ENCODE measurements around the gene KRIT1.

DNA sequence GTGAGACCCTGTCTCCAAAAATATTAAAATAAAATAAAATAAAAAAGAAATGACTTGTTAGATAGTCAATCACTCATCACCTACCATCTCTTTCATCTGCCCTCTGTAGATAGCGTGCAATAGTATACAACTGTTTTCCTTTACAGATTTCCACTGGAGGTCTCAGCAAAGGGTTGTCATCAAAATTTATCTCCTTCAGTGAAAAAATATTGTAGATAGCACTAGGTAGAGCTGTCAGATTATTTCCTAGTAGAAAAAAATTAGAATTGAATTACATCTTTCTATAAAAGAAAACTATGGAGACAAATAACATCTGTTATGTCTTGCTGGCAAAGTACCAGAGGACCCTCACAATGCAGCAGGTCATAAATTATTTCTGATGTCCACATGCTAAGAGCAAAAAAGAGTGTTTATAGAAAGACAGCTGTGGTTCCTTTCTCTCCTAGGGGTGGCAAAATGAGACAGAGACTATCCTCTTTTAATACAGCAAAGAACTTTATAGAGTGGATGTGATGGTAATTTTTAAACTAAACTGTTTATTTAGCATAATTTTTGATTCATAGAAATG is 95.2 kb downstream of the KRIT1 start:
- TF ChIP-seq POLR2A (IDR thresholded peaks at IDR 0.05; ENCODE audit: low read depth, low read length) (no peak), TAF1 (IDR thresholded peaks at IDR 0.05; ENCODE audit: low read depth, low read length) (no peak), POLR2AphosphoS5 (IDR thresholded peaks at IDR 0.05; ENCODE audit: low read depth, low read length) (no peak), PAX5 (IDR thresholded peaks at IDR 0.05; ENCODE audit: insufficient read depth, low read length, severe bottlenecking) (no peak), SPI1 (IDR thresholded peaks at IDR 0.05; ENCODE audit: low read depth, low read length) (no peak)
